ENCODE measurements around the gene AGMO.

The AGMO gene

GRCh38 chr7:15478401-15478800 lies 83.4 kb downstream of the AGMO start:
- Histone ChIP-seq H3K27me3 (ENCODE audit: insufficient read depth, low read depth, severe bottlenecking) (no peaks in the 10 kb centered on the region), H3K4me3 (ENCODE audit: low read depth, low read length) (no peak overlapping the region), H3K9me3 (ENCODE audit: severe bottlenecking) (no peaks in the 10 kb centered on the region), H3K27ac (no peak overlapping the region), H3K36me3 (no peaks in the 10 kb centered on the region)
- no peak for DNase-seq
- TF ChIP-seq, protein P1, sequence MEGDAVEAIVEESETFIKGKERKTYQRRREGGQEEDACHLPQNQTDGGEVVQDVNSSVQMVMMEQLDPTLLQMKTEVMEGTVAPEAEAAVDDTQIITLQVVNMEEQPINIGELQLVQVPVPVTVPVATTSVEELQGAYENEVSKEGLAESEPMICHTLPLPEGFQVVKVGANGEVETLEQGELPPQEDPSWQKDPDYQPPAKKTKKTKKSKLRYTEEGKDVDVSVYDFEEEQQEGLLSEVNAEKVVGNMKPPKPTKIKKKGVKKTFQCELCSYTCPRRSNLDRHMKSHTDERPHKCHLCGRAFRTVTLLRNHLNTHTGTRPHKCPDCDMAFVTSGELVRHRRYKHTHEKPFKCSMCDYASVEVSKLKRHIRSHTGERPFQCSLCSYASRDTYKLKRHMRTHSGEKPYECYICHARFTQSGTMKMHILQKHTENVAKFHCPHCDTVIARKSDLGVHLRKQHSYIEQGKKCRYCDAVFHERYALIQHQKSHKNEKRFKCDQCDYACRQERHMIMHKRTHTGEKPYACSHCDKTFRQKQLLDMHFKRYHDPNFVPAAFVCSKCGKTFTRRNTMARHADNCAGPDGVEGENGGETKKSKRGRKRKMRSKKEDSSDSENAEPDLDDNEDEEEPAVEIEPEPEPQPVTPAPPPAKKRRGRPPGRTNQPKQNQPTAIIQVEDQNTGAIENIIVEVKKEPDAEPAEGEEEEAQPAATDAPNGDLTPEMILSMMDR (IDR thresholded peaks at IDR 0.05; ENCODE audit: low read depth, low read length), result no peak

- TF ChIP-seq, protein P1 (IDR thresholded peaks at IDR 0.05; ENCODE audit: low read depth, low read length), result no peak
- H3K27me3 ChIP-seq (ENCODE audit: insufficient read depth, low read depth, severe bottlenecking), result no peaks in the 10 kb centered on the region
- no peak overlapping the region for H3K27ac ChIP-seq
- no peak overlapping the region for H3K4me3 ChIP-seq (ENCODE audit: low read depth, low read length)
- no peak for DNase-seq
- H3K9me3 ChIP-seq (ENCODE audit: severe bottlenecking), result no peaks in the 10 kb centered on the region
- H3K36me3 ChIP-seq, result no peaks in the 10 kb centered on the region
Observed at GRCh38 chr7:15476531-15476918, 85.3 kb downstream of the AGMO start.

GRCh38 chr7:15475808-15476530 lies 85.8 kb downstream of the AGMO start:
- Histone ChIP-seq H3K9me3 (ENCODE audit: severe bottlenecking) (no peaks in the 10 kb centered on the region), H3K36me3 (no peaks in the 10 kb centered on the region), H3K4me3 (ENCODE audit: low read depth, low read length) (no peak overlapping the region), H3K27ac (no peak overlapping the region), H3K27me3 (ENCODE audit: insufficient read depth, low read depth, severe bottlenecking) (no peaks in the 10 kb centered on the region)
- no peak for DNase-seq
- TF ChIP-seq, protein P1 (IDR thresholded peaks at IDR 0.05; ENCODE audit: low read depth, low read length), result no peak

- TF ChIP-seq, protein P1 (IDR thresholded peaks at IDR 0.05; ENCODE audit: low read depth, low read length), result no peak
- DNase-seq, result no peak
- no peaks in the 10 kb centered on the region for H3K27me3 ChIP-seq (ENCODE audit: insufficient read depth, low read depth, severe bottlenecking)
- H3K4me3 ChIP-seq (ENCODE audit: low read depth, low read length), result no peak overlapping the region
- H3K36me3 ChIP-seq, result no peaks in the 10 kb centered on the region
- H3K27ac ChIP-seq, result no peak overlapping the region
- H3K9me3 ChIP-seq (ENCODE audit: severe bottlenecking), result no peaks in the 10 kb centered on the region
Observed at GRCh38 chr7:15471669-15471950, 90.2 kb downstream of the AGMO start.

- TF ChIP-seq, protein P1 (IDR thresholded peaks at IDR 0.05; ENCODE audit: low read depth, low read length), result no peak
- no peaks in the 10 kb centered on the region for H3K9me3 ChIP-seq (ENCODE audit: severe bottlenecking)
- no peak overlapping the region for H3K27ac ChIP-seq
- no peaks in the 10 kb centered on the region for H3K36me3 ChIP-seq
- no peaks in the 10 kb centered on the region for H3K27me3 ChIP-seq (ENCODE audit: insufficient read depth, low read depth, severe bottlenecking)
- DNase-seq, result no peak
- H3K4me3 ChIP-seq (ENCODE audit: low read depth, low read length), result no peak overlapping the region
Observed at GRCh38 chr7:15470825-15471668, 90.8 kb downstream of the AGMO start.

All from WERI-Rb-1 (cell line).